Adipose tissue (tissue), 3 donors: ENCODE results near the gene MGME1. TPM values are rescaled to one million over a fixed set of nuclear protein-coding genes. Genes with fewer than 3 reads are reported as not detected.
A peak's percentile ranks its signal among the peaks of the same experiment; 100 is the strongest.
"Not testable (repeated sequence)": the region's sequence is repeated elsewhere in the genome, so short reads cannot be mapped to it uniquely, and the experiment has no call there.

Experiments
- H3K27ac ChIP-seq: one replicate; pipeline ENCODE4 v1.5.1; 2013; ENCODE audit warnings: low read depth, low read length
- WGBS, 3 donors: extraction: QIAGEN DNeasy Blood & Tissue Kit; methylation state at CpG; one replicate each; pipeline ENCODE4 v1.1.7; 2013; 5-methylcytosine and 5-hydroxymethylcytosine counted together
- polyA plus RNA-seq, 3 donors: library from polyadenylated mRNA; stranded (reverse); fragments of 200-250 nt; gene quantifications; one replicate each; pipeline ENCODE4 v1.2.3, GENCODE V29; 2013
- donor health status: healthy with polysubstance abuse.
- donor health status: Bipolar disorder and iron deficiency.
- donor health status: healthy.

Gene MGME1
- polyA plus RNA-seq, 3 donors, result 5.4 to 11.2 (median 6.8) TPM

DNA sequence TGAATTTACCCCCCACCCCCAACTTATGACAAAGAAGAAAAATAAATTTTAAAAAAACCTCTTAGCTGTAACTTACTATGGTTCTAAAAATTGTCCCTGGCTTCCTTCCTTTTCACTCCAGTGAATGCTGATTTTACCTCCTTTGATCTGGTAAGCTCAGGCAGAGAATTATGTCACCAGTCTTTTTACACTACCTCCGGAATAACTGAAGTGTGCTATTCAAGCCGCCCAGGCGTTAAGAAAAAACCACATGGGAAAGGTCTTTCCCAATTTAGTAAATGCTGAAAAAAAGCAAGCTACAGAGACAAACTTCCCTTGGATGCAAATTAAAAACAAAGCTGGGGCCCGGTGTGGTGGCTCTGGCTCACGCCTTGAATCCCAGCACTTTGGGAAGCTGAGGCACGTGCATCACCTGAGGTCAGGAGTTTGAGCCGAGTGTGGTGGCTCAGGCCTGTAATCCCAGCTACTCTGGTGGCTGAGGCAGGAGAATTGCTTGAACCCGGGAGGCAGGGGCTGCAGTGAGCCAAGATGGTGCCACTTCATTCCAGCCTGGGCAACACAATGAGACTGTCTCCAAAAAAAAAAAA, 12.6 kb upstream of the MGME1 start:
- no peak overlapping the region for H3K27ac ChIP-seq
- WGBS, 3 donors, result 56 to 80% (median 61%) methylated on average over 8 of the region's 8 CpGs

DNA sequence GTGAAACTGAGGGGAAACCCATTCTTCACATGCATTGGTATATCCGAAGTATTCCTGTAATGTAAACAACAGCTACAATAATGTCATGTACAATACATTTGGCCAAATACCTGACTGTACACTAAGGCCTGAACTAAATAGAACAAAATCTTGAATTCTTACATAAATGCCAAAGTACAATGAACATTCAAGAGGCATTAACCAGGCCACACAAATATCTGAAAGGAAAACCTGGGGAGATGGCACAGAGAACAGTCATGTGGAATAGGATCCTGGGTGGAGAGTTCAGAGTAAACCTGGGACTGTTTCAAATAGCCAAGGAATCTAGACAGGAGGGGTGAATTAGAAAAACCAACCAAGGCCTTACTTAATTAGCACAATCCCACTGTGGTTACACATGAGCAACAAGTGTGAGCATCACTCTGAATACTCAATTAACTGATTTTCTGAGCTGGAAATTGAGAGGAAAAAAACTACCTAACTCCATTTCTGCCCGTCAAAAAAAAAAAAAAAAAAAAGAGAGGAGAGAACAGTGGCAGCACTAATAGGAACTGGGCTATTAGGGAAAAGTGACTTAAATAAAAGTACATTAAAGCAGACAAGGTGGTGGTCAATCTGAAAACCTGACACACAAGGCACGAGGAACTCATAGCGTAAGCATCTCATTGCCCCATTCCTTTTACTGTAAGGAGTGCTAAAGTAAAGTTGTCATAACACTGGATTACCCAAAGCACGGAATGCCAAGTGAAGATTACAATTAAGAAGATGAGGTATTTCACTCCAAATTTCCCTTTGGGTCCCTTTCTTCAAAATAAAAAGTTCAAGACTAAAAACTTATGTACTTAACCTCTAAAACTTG, 11.1 kb upstream of the MGME1 start:
- WGBS, 3 donors, result 51 to 65% (median 53%) methylated on average over 5 of the region's 5 CpGs
- H3K27ac ChIP-seq, result no peak overlapping the region

DNA sequence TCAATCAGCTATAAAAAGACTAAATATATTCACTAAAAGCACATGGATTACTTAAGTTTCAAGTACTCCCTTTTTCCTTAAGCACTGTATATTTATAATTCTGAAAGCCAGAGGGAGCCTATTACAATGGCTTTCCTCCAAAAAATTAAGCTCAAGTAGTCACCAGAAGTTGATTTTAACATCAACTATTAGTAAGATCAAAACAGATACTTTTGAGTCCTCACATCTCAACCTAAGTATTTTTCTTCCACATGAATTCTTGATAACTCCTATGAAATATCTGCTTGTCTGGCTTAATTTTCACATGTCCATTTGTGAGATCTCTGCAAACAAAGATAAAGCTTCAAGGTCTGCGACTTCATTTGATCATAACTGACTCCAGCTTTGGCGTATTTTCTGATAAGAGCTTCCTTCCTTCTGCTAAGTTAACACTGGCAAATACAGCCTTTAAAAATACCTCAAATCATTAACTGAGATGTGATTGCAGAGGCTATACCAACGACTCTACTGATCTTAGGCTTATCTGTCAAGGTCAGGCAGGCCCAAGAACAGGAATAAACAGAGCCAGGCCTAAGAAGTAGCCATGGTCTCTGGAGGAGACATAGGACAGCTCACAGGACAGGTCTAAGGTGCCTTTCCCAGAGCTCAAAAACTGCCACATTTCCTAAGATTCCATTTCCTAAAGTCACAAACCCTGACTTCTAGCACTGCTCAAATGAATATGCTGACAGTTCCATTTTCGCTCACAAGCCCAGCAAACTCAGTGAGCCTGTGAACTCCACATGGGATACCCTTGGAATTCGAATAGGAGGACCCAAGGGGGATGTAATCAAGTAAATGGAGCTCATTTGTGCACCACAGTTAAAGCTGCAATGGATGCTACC, 10.2 kb upstream of the MGME1 start:
- no peak overlapping the region for H3K27ac ChIP-seq
- 19 to 39% (median 39%) methylated on average over 5 of the region's 5 CpGs for WGBS, 3 donors

DNA sequence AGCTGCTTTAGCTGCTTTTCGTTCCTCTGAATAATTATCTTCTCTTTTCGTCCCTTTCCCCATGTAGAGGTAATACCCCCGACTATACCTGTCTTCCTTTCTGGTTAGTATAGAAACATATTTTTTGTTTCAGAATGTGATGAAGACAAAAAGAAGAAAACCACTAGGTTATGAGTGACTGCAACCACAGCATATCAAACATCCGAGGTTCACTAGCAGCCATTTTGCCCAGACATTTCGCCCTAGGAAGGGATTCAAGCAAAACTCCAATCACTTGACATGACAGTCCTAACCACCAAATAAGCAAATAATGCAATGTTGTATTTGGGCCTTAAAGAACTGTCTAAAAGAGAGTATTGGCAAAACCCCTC, 9.6 kb upstream of the MGME1 start:
- H3K27ac ChIP-seq, result no peak overlapping the region

DNA sequence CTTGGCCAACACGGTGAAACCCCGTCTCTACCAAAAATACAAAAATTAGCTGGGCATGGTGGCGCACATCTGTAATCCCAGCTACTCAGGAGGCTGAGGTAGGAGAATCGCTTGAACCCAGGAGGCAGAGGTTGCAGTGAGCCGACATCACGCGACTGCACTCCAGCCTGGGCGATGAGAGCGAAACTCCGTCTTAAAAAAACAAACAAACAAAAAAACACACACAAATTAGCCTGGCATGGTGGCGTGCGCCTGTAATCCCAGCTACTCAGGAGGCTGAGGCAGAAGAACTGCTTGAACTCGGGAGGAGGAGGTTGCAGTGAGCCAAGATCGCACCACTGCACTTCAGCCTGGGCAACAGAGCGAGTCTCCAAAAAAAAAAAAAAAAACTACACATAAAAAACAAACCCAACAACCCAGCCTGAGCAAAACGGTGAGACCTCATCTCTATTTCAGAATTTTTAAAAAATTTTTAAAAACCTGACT, 8.4 kb upstream of the MGME1 start:
- not testable (repeated sequence) for H3K27ac ChIP-seq
- 88 to 91% (median 90%) methylated on average over 15 to 16 of the region's 16 CpGs for WGBS, 3 donors

More for the DNA sequence above, 9.6 kb upstream of the MGME1 start:
- WGBS, 3 donors, result 70 to 80% (median 70%) methylated on average over 5 of the region's 5 CpGs

DNA sequence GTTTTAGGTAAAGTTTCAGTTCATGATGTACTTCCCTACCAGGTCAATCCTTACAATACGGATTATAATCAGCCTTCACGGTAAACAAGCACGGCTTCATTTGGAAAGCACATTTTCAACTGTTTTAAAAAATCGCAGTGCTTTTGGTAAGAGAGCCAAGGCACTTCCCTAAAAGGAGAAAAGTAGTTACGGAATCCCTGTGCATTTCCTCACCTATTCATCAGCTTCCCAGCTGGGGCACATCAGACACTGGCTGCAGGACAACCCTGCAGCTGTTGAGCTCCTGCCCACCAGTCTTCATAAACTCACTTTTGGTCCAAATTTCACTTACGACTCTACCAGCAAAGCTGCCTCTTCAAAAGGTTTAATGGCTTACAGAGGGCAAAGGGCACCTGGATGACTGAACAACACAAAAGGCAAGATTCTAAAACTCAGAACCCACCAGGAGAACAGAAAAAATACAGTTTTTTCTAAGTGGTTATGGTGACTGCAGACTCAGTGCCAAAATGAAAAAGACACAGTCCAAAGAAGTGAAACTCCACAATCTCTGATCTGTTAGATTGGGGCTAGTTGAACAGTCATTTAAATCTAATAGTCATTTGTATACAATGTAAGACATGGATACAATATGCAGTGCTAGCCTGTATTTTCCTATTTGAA, 7.8 kb upstream of the MGME1 start:
- 19 to 44% (median 31%) methylated on average over 6 of the region's 6 CpGs for whole genome bisulfite sequencing, 3 donors
- no peak overlapping the region for H3K27ac ChIP-seq

DNA sequence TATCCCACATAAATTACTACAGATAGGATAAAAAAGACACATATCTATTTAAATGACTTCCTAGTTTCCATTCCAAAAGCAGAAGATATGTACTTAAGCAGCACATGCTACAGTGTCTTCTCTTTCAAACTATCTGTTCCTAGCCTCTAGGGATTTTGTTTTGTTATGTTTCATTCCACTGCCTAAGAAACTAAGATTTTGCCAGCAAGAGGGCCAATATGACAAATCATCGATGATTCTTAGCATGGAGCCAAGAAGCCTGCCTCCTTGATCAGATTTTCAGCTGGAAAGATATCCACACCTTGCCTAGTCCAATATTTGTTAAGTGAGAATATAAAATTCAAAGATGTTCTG, 7.3 kb upstream of the MGME1 start:
- no peak overlapping the region for H3K27ac ChIP-seq
- 22 to 51% (median 37%) methylated on average over 1 of the region's 1 CpG for WGBS, 3 donors

DNA sequence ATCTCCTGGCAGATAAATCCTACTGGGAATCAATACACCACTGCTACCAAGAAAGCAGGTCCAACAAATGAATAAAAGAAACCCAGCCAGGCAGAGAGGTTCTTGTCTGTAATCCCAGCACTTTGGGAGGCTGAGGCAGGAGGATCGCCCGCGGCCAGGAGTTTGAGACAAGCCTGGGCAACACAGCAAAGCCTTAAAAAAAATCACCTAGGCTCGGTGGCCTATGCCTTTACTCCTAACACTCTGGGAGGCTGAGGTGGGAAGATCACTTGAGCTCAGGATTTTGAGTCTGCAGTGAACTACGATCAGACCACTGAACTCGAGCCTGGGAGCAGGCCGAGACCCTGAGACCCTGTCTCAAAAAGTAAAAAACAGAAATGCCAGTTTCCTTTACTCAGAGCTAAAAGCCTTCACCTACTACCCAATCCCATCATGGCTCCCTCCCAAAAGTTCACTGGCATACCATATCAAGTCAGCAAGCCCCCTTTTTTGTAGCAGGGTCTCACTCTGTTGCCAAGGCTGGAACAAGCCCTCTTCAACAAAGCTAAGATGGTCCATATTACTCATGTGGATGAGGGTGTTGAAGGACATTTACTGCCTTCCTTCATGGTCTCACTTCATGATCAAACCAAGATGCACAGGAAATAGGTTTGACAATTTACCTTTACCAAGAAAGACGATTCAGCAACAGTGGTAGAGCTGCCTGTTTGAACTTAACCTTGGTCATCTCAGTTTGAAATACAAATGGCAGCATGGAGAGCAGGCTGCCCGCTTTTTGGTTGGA, 5.5 kb upstream of the MGME1 start:
- H3K27ac ChIP-seq, result no peak overlapping the region
- 77 to 86% (median 84%) methylated on average over 9 of the region's 9 CpGs for WGBS, 3 donors

DNA sequence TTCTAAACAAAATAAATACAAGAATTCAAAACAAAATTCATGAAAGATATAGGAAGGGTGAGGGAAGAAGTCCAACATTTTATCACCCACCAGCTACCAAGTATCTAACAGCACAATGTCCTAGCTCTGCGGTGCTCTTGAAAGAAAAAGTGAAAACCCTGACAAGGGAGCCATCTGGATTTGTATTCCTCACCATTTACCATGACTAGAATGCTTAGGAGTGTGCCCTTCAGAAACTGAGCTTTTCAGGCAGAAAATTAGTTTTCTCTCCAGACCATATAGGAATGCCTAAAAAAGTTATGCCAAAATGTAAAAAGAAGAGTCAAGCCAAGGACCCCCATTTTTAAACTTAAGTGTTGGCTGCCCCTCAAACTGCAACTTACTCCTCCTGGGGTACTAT, 4.7 kb upstream of the MGME1 start:
- H3K27ac ChIP-seq, result no peak overlapping the region
- 88 to 91% (median 88%) methylated on average over 1 of the region's 1 CpG for WGBS, 3 donors

DNA sequence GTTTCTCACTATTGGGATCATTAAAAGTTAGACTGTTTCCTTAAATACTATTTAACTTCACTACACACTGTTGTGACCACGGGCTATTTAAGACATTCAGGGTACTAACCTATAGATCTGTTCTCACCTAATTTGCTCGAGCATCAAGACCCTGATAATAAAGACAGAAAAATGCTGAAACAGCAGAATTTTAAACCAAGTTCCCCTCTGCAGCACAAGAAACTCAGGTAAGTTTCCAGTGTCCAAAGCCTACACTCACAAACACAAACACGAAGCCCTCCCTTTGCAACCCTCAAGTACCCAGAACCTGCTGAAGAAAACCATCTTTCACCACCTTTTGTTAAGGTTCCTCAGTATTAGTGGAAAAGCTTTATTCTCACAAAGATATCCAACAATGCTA, 4.2 kb upstream of the MGME1 start:
- WGBS, 3 donors, result 74 to 82% (median 79%) methylated on average over 3 of the region's 3 CpGs
- H3K27ac ChIP-seq, result no peak overlapping the region

DNA sequence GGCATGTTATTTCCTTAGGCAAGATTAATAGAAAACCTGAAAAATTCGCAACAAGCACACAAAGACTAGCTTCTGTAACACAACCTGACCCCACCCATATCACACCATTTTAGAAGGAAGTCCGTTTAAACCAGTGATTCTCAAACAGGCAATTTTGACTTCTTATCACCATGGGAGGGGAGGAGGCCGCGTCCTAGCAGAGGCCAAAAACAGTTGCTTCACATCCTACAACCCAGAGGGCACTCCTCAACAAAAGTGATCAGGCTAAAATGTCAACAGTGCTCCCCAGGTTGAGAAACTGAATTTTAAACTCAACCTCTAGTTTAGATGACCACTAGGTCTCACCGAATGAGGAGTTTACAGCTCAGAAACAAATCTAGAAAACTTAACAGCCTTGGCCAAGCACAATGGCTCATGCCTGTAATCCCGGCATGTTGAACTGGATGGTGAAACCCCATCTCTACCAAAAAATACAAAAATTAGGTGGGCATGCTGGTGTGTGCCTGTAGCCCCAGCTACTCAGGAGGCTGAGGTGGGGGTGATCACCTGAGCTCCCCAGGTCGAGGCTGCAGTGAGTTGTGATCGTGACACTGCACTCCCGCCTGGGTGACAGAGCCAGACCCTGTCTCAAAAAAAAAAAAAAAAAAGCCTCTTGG, 3.6 kb upstream of the MGME1 start:
- WGBS, 3 donors, result 51 to 70% (median 52%) methylated on average over 9 of the region's 9 CpGs
- no peak overlapping the region for H3K27ac ChIP-seq

DNA sequence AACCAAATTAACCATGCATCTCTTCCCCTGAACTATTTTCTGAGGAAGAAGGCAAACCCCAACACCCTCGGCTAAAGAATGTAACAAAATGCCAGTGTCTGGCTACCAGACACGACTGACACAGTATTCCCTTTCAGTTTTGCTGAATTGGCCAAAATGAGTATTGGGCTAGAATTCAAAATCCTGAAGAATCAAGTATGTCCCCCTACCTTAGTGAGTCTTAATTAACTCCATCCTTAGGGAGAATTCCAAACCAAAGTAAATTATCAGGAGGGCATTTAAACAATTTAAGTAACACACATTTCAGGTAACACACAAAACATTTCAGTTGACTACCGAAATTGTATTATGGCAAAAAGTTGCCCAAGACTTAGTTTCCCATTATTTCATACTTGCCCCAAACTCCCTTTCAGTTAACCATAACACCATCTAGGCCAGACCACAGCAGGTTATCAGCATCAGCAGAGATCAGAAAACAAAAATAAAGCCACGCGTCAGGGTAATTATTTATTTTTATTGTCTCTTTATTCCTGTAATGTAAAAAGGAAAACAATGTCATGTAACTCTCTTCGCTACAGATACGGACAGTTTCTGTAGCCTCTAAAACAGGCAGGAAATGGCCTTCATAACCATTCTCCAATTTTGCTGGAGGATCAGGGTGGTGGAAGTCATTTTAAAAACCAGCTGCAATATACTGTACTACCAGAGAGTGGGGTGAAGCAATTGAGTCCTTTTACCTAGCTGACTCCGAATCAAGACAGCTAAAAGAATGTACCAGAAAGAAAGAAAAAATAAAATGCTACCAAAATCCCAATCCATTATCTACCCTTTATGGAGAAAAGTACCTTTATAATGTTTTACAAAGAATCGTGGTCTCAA, 2.1 kb upstream of the MGME1 start:
- H3K27ac ChIP-seq, result no peak overlapping the region
- 7 to 9% (median 8%) methylated on average over 9 of the region's 9 CpGs for WGBS, 3 donors

DNA sequence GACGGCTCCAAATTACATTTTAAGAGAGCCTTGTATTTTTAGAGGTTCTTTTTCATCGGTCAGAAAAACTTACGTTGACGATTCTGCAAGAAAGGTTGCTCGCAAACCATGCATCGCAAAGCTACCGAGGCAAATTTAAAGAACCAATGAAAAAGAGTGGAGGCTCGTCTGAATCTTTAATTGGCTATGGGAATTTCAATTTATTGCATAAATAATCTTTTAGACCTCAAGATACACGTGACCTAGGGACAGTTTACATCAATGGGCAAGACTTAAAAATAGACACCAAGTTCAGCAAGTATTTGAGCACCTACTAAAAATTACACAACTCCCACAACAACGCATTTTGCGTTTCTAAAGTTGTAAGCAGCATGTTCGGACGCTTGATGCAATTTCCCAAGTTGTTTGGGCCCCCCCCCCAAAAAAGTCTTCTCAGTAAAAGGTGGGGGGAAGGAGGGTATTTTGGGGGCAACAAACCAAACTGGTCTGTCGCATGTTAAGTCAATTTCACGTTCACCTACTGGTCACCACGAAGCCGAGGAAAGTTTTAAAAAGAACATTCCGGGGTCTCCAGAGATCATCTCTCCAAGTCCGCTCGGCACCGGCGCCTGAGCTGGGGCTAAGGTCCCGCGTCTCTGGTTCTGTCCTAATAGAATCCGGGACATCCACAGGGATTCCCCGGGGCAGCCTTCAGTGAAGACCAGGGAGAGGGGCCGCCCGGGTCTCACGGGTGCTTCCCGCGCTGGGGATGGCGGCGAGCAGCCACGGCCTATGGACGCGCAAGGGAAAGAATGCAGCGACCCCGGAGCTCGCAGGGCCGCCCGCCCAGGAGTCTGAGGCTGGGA, 1.1 kb upstream of the MGME1 start:
- 0% methylated on average over 41 of the region's 41 CpGs for WGBS, 3 donors
- H3K27ac ChIP-seq, result peak overlapping the region; percentile 39

DNA sequence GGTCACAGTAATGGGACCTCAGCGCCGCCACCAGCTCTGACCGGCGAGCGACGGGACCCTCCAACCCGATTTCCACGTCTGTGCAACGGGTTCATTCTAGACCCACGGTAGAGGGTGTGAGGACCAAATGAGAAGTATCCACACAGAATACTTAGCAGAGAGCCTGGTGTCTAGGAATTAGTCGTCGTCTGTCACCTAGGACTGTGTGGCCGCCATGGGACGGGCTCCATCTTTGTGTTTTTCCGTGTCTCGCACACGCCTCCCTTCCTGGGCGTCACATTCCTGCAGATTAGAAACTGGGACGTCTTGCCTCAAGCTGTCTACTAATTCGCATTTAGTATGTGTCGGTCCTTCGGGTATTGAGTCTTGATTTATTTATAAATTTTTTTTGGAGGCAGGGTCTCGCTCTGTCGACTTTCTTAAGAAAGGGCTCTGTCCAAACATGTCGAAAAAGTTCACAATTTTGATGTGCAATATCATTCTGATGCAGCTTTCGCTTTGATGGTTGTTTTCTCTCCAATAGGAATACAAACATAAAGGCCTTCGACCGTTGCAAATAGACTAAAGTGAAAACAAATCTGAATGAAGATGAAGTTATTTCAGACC, 563 bp downstream of the MGME1 start:
- H3K27ac ChIP-seq, result peak overlapping the region; percentile 6
- 0% methylated on average over 28 of the region's 28 CpGs for WGBS, 3 donors

DNA sequence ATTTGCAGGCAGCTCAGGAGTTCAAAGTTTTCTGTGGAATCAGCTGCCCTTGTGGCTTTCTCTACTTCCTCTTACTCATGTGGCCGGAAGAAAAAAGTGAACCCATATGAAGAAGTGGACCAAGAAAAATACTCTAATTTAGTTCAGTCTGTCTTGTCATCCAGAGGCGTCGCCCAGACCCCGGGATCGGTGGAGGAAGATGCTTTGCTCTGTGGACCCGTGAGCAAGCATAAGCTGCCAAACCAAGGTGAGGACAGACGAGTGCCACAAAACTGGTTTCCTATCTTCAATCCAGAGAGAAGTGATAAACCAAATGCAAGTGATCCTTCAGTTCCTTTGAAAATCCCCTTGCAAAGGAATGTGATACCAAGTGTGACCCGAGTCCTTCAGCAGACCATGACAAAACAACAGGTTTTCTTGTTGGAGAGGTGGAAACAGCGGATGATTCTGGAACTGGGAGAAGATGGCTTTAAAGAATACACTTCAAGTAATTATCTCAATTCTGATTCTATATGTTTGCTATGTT, 1.1 kb downstream of the MGME1 start:
- 7 to 9% (median 7%) methylated on average over 9 of the region's 9 CpGs for WGBS, 3 donors
- H3K27ac ChIP-seq, result peak overlapping the region; percentile 67
